ENCODE measurements around the gene GLCE.

GRCh38 chr15:69172847-69173246 lies 12.4 kb downstream of the GLCE start:
- TF ChIP-seq CTCF (IDR thresholded peaks at IDR 0.05; ENCODE audit: insufficient read depth, low read depth, low read length) (no peak), EZH2 (IDR thresholded peaks at IDR 0.05; ENCODE audit: insufficient read depth, low read length) (no peak)
